Stimulated activated naive CD4-positive, alpha-beta T cell treated with Interleukin-2 at 50 U/mL for 16 hours (primary cell): ENCODE data around the gene BABAM2.

Experiments
- DNase-seq: peaks from one replicate; lab custom pipeline; 2025; lab: John Stamatoyannopoulos, UW

The BABAM2 gene

GRCh38 chr2:28282861-28283646 is 392.5 kb downstream of the BABAM2 start:
- DNase-seq = no peak

GRCh38 chr2:28283861-28284260 is 393.3 kb downstream of the BABAM2 start:
- no peak for DNase-seq

GRCh38 chr2:28286678-28287077 is 396.1 kb downstream of the BABAM2 start:
- DNase-seq = no peak

- DNase-seq = no peak
Measured at GRCh38 chr2:28287256-28287915, 396.9 kb downstream of the BABAM2 start.

GRCh38 chr2:28288620-28289019 is 398.1 kb downstream of the BABAM2 start:
- DNase-seq = no peak

- DNase-seq = no peak
Measured at GRCh38 chr2:28291811-28292440, 401.4 kb downstream of the BABAM2 start.

- DNase-seq = no peak
Measured at GRCh38 chr2:28292491-28292890, 402.0 kb downstream of the BABAM2 start.

GRCh38 chr2:28293416-28293815 is 402.9 kb downstream of the BABAM2 start:
- no peak for DNase-seq

GRCh38 chr2:28294451-28294850 is 403.9 kb downstream of the BABAM2 start:
- no peak for DNase-seq

- no peak for DNase-seq
Measured at GRCh38 chr2:28296243-28296642, 405.7 kb downstream of the BABAM2 start.

- no peak for DNase-seq
Measured at GRCh38 chr2:28296904-28297303, 406.4 kb downstream of the BABAM2 start.

- no peak for DNase-seq
Measured at GRCh38 chr2:28297531-28297930, 407.0 kb downstream of the BABAM2 start.

GRCh38 chr2:28298406-28298805 is 407.9 kb downstream of the BABAM2 start:
- no peak for DNase-seq

- no peak for DNase-seq
Measured at GRCh38 chr2:28300485-28301341, 410.2 kb downstream of the BABAM2 start.

- no peak for DNase-seq
Measured at GRCh38 chr2:28305202-28305601, 414.7 kb downstream of the BABAM2 start.

- no peak for DNase-seq
Measured at GRCh38 chr2:28310107-28310506, 419.6 kb downstream of the BABAM2 start.

- no peak for DNase-seq
Measured at GRCh38 chr2:28311660-28312249, 421.2 kb downstream of the BABAM2 start.

GRCh38 chr2:28312307-28313219 is 422.0 kb downstream of the BABAM2 start:
- DNase-seq = no peak

GRCh38 chr2:28313220-28313784 is 422.8 kb downstream of the BABAM2 start:
- no peak for DNase-seq

GRCh38 chr2:28314968-28315367 is 424.4 kb downstream of the BABAM2 start:
- DNase-seq = no peak
